HEK293 (cell line): ENCODE data around the gene ANKRD9.

ENCODE experiments used
- CTCF ChIA-PET: fragments of 350-600 bp; formaldehyde crosslinking; extraction: SDS; loops from one replicate; lab custom pipeline; 2021; ENCODE audit warnings: antibody characterized with exemption; lab: Yijun Ruan, JAX
- POLR2A ChIA-PET: fragments of 300-600 bp; formaldehyde crosslinking; extraction: SDS; loops from one replicate; lab custom pipeline; 2020; ENCODE audit warnings: antibody characterized with exemption, inconsistent platforms; lab: Yijun Ruan, JAX
- H3K27ac ChIP-seq: fragments of 200-500 bp; sonication (Bioruptor generic); 2 replicates; pipeline ENCODE4 v1.5.1; 2014; ENCODE audit warnings: low read depth, low read length, control low read depth, inconsistent platforms; ENCODE audit errors: extremely low read depth
- H3K36me3 ChIP-seq, 2 experiments: fragments of 200-500 bp in 1 of 2; sonication (Bioruptor generic) in 1 of 2; 1 replicate in 1 of 2; 2 replicates in 1 of 2; pipeline ENCODE4 v1.5.1; 2014 to 2017; ENCODE audit warnings: inconsistent platforms in 2 of 2, low read length in 2 of 2; ENCODE audit not compliant: control insufficient read depth in 2 of 2, insufficient read depth in 1 of 2
- H3K4me1 ChIP-seq: fragments of 200-500 bp; sonication (Bioruptor generic); 2 replicates; pipeline ENCODE4 v1.5.1; 2014; ENCODE audit warnings: mild to moderate bottlenecking, low read length, inconsistent platforms; ENCODE audit not compliant: control insufficient read depth, insufficient read depth
- H3K4me3 ChIP-seq: 2 replicates; pipeline ENCODE4 v1.5.1; 2011; ENCODE audit warnings: low read depth, mild to moderate bottlenecking, control low read depth, low read length, moderate library complexity
- H3K9me3 ChIP-seq: fragments of 200-500 bp; sonication (Bioruptor generic); 2 replicates; pipeline ENCODE4 v1.5.1; 2014; ENCODE audit warnings: low read depth, low read length, inconsistent platforms; ENCODE audit not compliant: control insufficient read depth, insufficient read depth
- CTCF ChIP-seq: fragments of 450-650 bp; formaldehyde crosslinking; IDR thresholded peaks from 2 replicates; pipeline ENCODE4 v1.5.1; 2016; ENCODE audit warnings: missing biosample characterization, missing genetic modification characterization
- HOXA7 ChIP-seq: sonication (generic); formaldehyde crosslinking; IDR thresholded peaks from 2 replicates; pipeline ENCODE4 v1.8.1; 2022; ENCODE audit warnings: missing genetic modification reagents, borderline replicate concordance
- HOXD13 ChIP-seq: sonication (generic); formaldehyde crosslinking; IDR thresholded peaks from 2 replicates; pipeline ENCODE4 v1.8.0; 2022; ENCODE audit warnings: missing genetic modification reagents, borderline replicate concordance
- MYNN ChIP-seq: fragments of 450-650 bp; formaldehyde crosslinking; IDR thresholded peaks from 2 replicates; pipeline ENCODE4 v1.5.1; 2016; ENCODE audit warnings: missing biosample characterization, missing genetic modification characterization, borderline replicate concordance
- OVOL3 ChIP-seq: fragments of 450-650 bp; formaldehyde crosslinking; IDR thresholded peaks from 2 replicates; pipeline ENCODE4 v1.5.1; 2016; ENCODE audit warnings: missing biosample characterization, missing genetic modification characterization
- PATZ1 ChIP-seq: fragments of 450-650 bp; formaldehyde crosslinking; IDR thresholded peaks from 2 replicates; pipeline ENCODE4 v1.5.1; 2016; ENCODE audit warnings: missing biosample characterization, missing genetic modification characterization
- PBX3 ChIP-seq: sonication (generic); formaldehyde crosslinking; IDR thresholded peaks from 2 replicates; pipeline ENCODE4 v1.8.1; 2022; ENCODE audit warnings: mild to moderate bottlenecking, moderate library complexity, missing genetic modification reagents
- PRDM1 ChIP-seq: fragments of 450-650 bp; formaldehyde crosslinking; IDR thresholded peaks from 2 replicates; pipeline ENCODE4; 2016; ENCODE audit warnings: missing biosample characterization, missing genetic modification characterization
- TSHZ1 ChIP-seq: fragments of 450-650 bp; formaldehyde crosslinking; IDR thresholded peaks from 2 replicates; pipeline ENCODE4 v1.5.1; 2016; ENCODE audit warnings: missing biosample characterization, missing genetic modification characterization, borderline replicate concordance
- ZNF114 ChIP-seq: fragments of 450-650 bp; formaldehyde crosslinking; IDR thresholded peaks from 2 replicates; pipeline ENCODE4 v1.5.0; 2017; ENCODE audit warnings: missing biosample characterization, missing genetic modification characterization
- ZNF133 ChIP-seq: fragments of 450-650 bp; formaldehyde crosslinking; IDR thresholded peaks from 2 replicates; pipeline ENCODE4 v1.5.1; 2016; ENCODE audit warnings: missing biosample characterization, missing genetic modification characterization
- ZNF16 ChIP-seq: fragments of 450-650 bp; formaldehyde crosslinking; IDR thresholded peaks from 2 replicates; pipeline ENCODE4 v1.5.1; 2016; ENCODE audit warnings: low read depth, missing biosample characterization, missing genetic modification characterization
- ZNF18 ChIP-seq: fragments of 450-650 bp; formaldehyde crosslinking; IDR thresholded peaks from 2 replicates; pipeline ENCODE4 v1.5.1; 2016; ENCODE audit warnings: missing biosample characterization, missing genetic modification characterization
- ZNF214 ChIP-seq: fragments of 450-650 bp; formaldehyde crosslinking; IDR thresholded peaks from 2 replicates; pipeline ENCODE4 v1.5.1; 2017; ENCODE audit warnings: missing biosample characterization, mild to moderate bottlenecking, missing genetic modification characterization, borderline replicate concordance
- ZNF239 ChIP-seq: fragments of 450-650 bp; formaldehyde crosslinking; IDR thresholded peaks from 2 replicates; pipeline ENCODE4 v1.5.1; 2016; ENCODE audit warnings: missing biosample characterization, missing genetic modification characterization
- ZNF311 ChIP-seq: fragments of 450-650 bp; formaldehyde crosslinking; IDR thresholded peaks from 2 replicates; pipeline ENCODE4 v1.5.1; 2017; ENCODE audit warnings: missing biosample characterization, missing genetic modification characterization, borderline replicate concordance
- ZNF398 ChIP-seq: fragments of 450-650 bp; formaldehyde crosslinking; IDR thresholded peaks from 2 replicates; pipeline ENCODE4 v1.5.1; 2017; ENCODE audit warnings: missing biosample characterization, missing genetic modification characterization
- ZNF561 ChIP-seq: fragments of 450-650 bp; IDR thresholded peaks from 2 replicates; pipeline ENCODE4 v1.5.1; 2018; ENCODE audit warnings: missing biosample characterization, missing genetic modification characterization, borderline replicate concordance
- ZNF830 ChIP-seq: fragments of 450-650 bp; IDR thresholded peaks from 2 replicates; pipeline ENCODE4 v1.5.0; 2018; ENCODE audit warnings: missing biosample characterization, missing genetic modification characterization, low read depth, mild to moderate bottlenecking, moderate library complexity
- ZSCAN18 ChIP-seq: fragments of 450-650 bp; formaldehyde crosslinking; IDR thresholded peaks from 2 replicates; pipeline ENCODE4 v1.5.1; 2016; ENCODE audit warnings: missing biosample characterization, missing genetic modification characterization

Gene ANKRD9

GRCh38 chr14:102479777-102480176 is 29.8 kb downstream of the ANKRD9 start:
- H3K4me3 ChIP-seq: no peak overlapping the region
- ChIA-PET CTCF (interaction anchor here (0.6 kb wide), 1 partner anchor 36 kb away, joined by 4 read pairs; no protein-coding TSS in a partner anchor), POLR2A (no interaction called here)
- no peak for TF ChIP-seq ZNF133 (tag by site-specific recombination)
- TF ChIP-seq ZNF311 (tag by site-specific recombination): no peak
- no peak for TF ChIP-seq ZSCAN18 (tag by site-specific recombination)
- TF ChIP-seq ZNF830: no peak
- TF ChIP-seq OVOL3 (tag by site-specific recombination): no peak
- no peak for TF ChIP-seq MYNN (tag by site-specific recombination)
- TF ChIP-seq ZNF16 (tag by site-specific recombination): no peak
- no peak for TF ChIP-seq HOXD13 (CRISPR knock-in tag)
- no peak for TF ChIP-seq ZNF114 (tag by site-specific recombination)
- no peak for TF ChIP-seq PATZ1 (tag by site-specific recombination)
- no peak for TF ChIP-seq PRDM1 (tag by site-specific recombination)
- TF ChIP-seq PBX3 (CRISPR knock-in tag): no peak
- no peaks in the 10 kb centered on the region for H3K4me1 ChIP-seq
- H3K9me3 ChIP-seq: no peaks in the 10 kb centered on the region
- H3K36me3 ChIP-seq: peaks cover 0 to 6% of the 10 kb centered on the region in 2 experiments; a peak in 2 of 3 replicates
- no peak overlapping the region for H3K27ac ChIP-seq

- POLR2A ChIA-PET: no interaction called here
- Histone ChIP-seq H3K4me1 (no peaks in the 10 kb centered on the region), H3K36me3 (peaks cover 0 to 7% of the 10 kb centered on the region in 2 experiments; a peak in 2 of 3 replicates), H3K27ac (no peak overlapping the region), H3K9me3 (no peaks in the 10 kb centered on the region), H3K4me3 (no peak overlapping the region)
- CTCF ChIA-PET: interaction anchor here (1.2 kb wide), 1 partner anchor 41 kb away, joined by 3 read pairs; no protein-coding TSS in a partner anchor
- TF ChIP-seq CTCF (tag by site-specific recombination): no peak
- TF ChIP-seq TSHZ1 (tag by site-specific recombination): no peak
- no peak for TF ChIP-seq HOXA7 (CRISPR knock-in tag)
- TF ChIP-seq ZNF398 (tag by site-specific recombination): no peak
- TF ChIP-seq ZNF239 (tag by site-specific recombination): no peak
- TF ChIP-seq ZNF561 (tag by site-specific recombination): no peak
- TF ChIP-seq ZNF830: no peak
- TF ChIP-seq ZNF18 (tag by site-specific recombination): no peak
- no peak for TF ChIP-seq ZNF214 (tag by site-specific recombination)
Measured at GRCh38 chr14:102479107-102479506, 30.5 kb downstream of the ANKRD9 start.
